GM04504 (cell line): ENCODE results near the gene GUCA1A.
A peak's percentile ranks its signal among the peaks of the same experiment; 100 is the strongest.
"Not testable (repeated sequence)": the region's sequence is repeated elsewhere in the genome, so short reads cannot be mapped to it uniquely, and the experiment has no call there.

Source experiments
- DNase-seq: peaks from one replicate; pipeline ENCODE4 v3.0.0-alpha.2; 2012; ENCODE audit warnings: low read depth

The GUCA1A gene

DNA sequence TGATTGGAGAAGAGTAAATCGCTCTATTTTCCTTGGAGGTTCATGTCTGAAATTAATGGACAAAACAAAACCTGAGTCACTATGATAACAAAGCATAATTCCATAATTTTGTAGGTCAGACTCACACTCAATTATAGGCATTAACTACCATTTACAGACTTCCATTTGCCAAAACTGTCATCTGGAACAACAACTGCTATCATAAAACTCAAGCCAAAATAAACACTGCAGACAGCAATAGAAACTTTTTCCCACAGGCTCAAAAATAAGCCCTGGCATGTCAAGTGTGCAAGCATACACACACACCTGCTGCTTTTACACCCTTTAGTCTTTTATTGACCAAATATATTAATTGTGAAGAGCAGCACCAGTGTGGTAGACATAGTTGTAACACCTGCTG lies 37.4 kb downstream of the GUCA1A start:
- DNase-seq = no peak

DNA sequence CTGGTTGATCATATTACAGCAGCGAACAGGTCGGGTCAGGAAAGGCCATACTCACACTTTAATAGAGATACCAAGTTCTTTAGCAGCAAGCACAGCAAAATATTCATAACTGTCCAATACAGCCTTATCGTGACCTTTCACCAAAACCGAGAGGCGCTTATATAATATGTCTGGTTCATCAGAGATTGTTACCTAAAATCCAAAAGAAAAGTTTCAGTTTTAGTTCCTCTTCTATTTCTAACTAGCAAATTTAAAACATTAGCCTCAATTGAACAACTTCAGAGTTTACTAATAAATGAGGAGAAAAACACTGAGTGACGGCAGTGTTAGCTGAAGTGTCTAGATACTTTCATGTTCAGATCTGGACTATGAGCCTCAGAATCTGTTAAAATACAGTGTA lies 38.6 kb downstream of the GUCA1A start:
- DNase-seq = no peak

DNA sequence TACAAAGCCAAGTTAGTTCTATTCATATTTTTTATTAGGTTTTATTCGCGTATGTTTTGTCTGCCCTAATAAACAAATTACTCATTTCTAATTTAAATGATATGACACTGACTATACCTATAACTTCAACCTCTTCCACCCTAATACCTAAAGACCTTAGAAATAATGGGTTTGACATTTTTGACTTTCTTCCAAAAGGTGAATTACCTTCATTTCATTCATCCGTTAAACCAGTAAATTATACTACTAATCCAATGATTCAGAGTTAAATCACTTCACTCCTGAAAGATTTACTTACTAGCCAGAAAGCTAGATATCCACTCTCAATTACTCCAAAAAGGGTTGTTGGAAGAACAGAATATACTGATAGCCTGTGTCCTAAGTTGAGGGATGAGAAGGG lies 39.3 kb downstream of the GUCA1A start:
- no peak for DNase-seq

GRCh38 chr6:42216495-42216894 lies 43.3 kb downstream of the GUCA1A start:
- DNase-seq = not testable (repeated sequence)

DNA sequence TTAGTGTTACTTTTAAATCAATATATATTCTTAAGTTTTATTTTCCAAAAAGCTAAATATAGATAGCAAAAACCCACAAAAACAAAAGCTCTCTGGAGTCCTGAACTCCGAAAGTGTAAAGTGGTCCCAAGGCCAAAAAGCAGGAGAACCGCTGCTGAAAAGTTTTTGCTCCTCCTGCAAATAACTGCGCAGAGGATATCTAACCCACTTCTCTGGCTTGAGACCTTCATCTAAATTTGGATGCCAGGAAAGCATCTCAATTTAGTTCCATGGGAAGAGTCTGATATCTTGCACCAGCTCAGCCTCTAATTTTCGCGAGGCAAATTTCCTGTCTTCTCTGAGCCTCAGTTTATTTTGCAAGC lies 44.0 kb downstream of the GUCA1A start:
- DNase-seq = no peak

GRCh38 chr6:42217519-42218367 lies 44.6 kb downstream of the GUCA1A start, which contains the start of gene MRPS10:
Gene MRPS10, minus strand, starts transcription at chr6:42217861. Its CDS starts 12 bp downstream, at chr6:42217849.
- DNase-seq = peak; percentile 82

DNA sequence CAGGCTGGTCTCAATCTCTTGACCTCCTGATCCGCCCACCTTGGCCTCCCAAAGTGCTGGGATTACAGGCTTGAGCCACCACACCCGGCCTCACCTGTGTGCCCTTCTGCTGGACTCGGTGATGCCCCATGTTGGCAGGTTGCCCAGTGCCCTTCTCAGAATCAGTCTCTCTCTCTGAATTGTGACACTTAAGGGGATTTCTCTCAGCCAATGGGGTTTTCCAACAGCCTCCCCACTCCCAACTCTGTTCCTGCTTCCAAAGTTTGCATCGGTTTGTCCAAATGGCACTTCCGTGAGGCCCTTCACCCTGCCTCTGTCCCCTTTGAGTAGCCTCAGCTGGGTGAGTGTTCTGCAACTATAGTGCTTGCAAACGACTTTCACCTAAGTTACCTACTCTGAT lies 47.6 kb downstream of the GUCA1A start:
- DNase-seq = no peak

GRCh38 chr6:42221546-42221945 lies 48.4 kb downstream of the GUCA1A start:
- no peak for DNase-seq

DNA sequence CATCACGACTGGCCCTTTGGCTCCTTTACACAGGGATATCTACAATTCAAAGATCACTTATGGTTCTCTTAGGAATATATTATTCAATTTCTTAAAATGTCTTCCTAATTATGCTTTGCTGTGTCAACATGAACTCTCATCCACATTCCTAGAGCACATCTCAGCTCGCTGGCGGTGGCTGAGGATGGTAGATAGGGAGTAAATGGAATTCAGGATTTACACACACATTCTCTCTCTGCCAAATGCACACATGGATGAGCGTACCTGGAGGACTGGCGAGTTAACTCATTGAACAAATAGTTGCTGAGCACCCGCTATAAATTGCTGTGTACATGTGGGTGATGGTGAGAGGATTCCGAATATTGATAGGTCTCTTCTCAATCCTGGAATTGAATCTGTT lies 49.3 kb downstream of the GUCA1A start:
- no peak for DNase-seq

- peak; percentile 65 for DNase-seq
Observed at GRCh38 chr6:42224222-42225028, 51.3 kb downstream of the GUCA1A start.

GRCh38 chr6:42225029-42225339 lies 51.8 kb downstream of the GUCA1A start:
- DNase-seq = no peak

DNA sequence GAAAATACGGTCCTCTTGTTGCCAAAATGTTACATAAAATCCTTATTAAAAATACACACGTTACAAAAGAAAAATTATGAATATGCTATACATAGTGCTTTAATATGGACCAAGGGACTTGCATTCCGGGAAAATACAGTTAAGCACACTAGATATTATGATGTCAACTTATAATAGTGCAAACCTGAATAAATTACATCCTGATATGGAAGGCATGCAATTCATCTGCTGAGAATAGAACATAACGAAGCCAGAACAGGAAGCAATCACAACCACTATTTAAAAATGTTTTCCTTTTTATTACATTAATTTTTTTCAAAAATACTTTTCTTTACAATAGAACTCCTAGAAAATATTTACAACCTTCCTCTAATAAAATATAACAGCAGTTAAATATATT lies 52.3 kb downstream of the GUCA1A start:
- no peak for DNase-seq

DNA sequence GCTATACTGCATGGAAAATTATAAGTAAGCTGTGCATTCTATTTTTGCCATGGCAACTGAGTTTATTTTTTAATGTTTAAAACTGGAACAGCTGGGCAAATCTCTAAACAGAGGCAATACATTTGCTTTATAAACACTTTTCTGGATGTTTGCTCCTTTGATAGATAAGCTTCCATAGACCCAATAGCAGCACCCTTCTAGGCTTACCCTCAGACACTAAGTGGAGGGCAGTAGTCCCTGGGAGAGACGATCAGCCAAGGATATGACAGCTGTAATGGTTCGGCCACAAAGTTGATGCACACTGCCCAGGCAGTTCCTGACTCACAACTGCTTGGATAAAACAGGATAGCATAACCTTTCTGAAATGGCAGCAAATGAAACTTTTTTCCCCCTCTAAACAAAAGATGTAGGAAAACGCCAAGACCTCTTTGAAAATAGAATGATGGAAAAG lies 53.0 kb downstream of the GUCA1A start:
- peak; percentile 40 for DNase-seq

DNA sequence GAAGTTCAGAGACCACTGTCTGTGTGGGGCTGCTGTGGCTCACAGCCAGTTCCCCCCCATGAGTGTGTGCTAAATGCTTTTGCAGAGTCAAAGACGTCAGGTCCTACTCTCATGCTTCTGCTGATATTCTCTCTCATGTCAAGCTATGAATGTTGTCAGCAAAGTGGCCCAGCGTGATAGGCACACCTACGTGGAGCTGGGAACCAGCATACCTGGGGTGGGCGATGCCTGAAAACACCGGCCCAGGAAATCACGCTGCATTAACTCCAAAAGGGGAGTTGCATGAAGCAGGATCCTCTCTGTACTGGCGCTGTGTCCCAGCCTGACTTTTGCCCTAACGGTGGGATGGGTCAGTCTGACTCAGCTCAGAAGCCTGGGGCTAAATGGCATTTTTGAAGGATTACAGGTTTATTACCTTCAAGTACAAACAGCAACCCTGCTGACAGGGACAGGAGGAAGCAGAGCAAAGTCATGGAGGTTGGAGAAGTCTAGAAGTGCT lies 53.5 kb downstream of the GUCA1A start:
- DNase-seq = peak; percentile 53

GRCh38 chr6:42227173-42227850 lies 54.1 kb downstream of the GUCA1A start:
- no peak for DNase-seq

DNA sequence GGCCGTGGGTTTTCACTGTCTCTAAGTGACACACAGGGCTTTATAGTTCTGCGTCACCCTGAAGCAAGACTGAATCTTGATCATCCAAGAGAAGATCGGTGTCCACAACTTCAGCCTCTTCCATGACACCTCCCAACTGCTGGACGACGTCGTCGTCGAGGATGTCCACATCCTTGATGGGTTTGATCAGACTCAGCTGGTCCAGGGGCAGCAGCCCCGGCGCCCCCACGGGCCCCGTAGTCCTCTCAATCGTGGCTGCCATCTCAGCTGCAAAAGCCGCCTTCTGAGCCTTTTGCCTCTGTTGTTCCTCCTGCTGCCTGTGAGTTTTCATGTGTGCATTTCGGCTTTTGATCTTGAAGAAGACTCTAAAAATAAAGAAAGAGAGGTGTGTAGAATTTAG lies 55.1 kb downstream of the GUCA1A start:
- DNase-seq = no peak
